Measurements from ENCODE around the gene CDK6.

GRCh38 chr7:92841192-92841591 lies 4.8 kb upstream of the CDK6 start:
- TF ChIP-seq CTCF (IDR thresholded peaks at IDR 0.05) (no peak), POLR2A (IDR thresholded peaks at IDR 0.05) (no peak)

Measured in stomach (tissue), 4 donors.